Liver (tissue), 9 donors: ENCODE results near the gene GC. TPM values are rescaled to one million over a fixed set of nuclear protein-coding genes. Genes with fewer than 3 reads are reported as not detected.

Source experiments
- DNase-seq: peaks from one replicate; pipeline ENCODE4 v3.0.0-alpha.2; 2017; ENCODE audit warnings: low spot score
- H3K27ac ChIP-seq, 2 donors: one replicate each; pipeline ENCODE4 v1.7.0; 2013; ENCODE audit warnings: inconsistent platforms in 2 of 2, low read length in 2 of 2, control low read depth in 1 of 2, low read depth in 1 of 2, mild to moderate bottlenecking in 1 of 2
- H3K27me3 ChIP-seq, 4 donors: one replicate each; pipeline versions ENCODE4 v1.6.1 to v1.7.0; 2013; ENCODE audit warnings: low read length in 3 of 4, inconsistent platforms in 1 of 4, mild to moderate bottlenecking in 1 of 4, moderate library complexity in 1 of 4; ENCODE audit not compliant: control insufficient read depth in 4 of 4, insufficient read depth in 4 of 4
- H3K36me3 ChIP-seq, 4 donors: one replicate each; pipeline versions ENCODE4 v1.6.1 to v1.7.0; 2013; ENCODE audit warnings: low read length in 3 of 4, mild to moderate bottlenecking in 3 of 4, low read depth in 1 of 4, moderate library complexity in 1 of 4; ENCODE audit not compliant: control insufficient read depth in 4 of 4, insufficient read depth in 3 of 4
- H3K4me1 ChIP-seq, 4 donors: one replicate each; pipeline versions ENCODE4 v1.6.1 to v1.7.0; 2013; ENCODE audit warnings: low read length in 3 of 4, mild to moderate bottlenecking in 3 of 4, moderate library complexity in 1 of 4; ENCODE audit not compliant: control insufficient read depth in 4 of 4, insufficient read depth in 4 of 4
- H3K4me3 ChIP-seq, 3 donors: one replicate each; pipeline versions ENCODE4 v1.6.1 to v1.7.0; 2013; ENCODE audit warnings: low read length in 3 of 3, control low read depth in 1 of 3, low read depth in 1 of 3, mild to moderate bottlenecking in 1 of 3
- H3K9ac ChIP-seq, 2 donors: one replicate each; pipeline ENCODE4 v1.7.0; 2013; ENCODE audit warnings: low read length in 2 of 2, mild to moderate bottlenecking in 2 of 2, moderate library complexity in 2 of 2, control low read depth in 1 of 2, low read depth in 1 of 2
- H3K9me3 ChIP-seq, 4 donors: one replicate each; pipeline versions ENCODE4 v1.6.1 to v1.7.0; 2013; ENCODE audit warnings: low read length in 3 of 4; ENCODE audit not compliant: control insufficient read depth in 4 of 4
- ATF3 ChIP-seq: IDR thresholded peaks from 2 replicates; pipeline ENCODE4 v1.6.1; 2016; ENCODE audit warnings: antibody characterized with exemption
- CTCF ChIP-seq: fragments of 150-350 bp; IDR thresholded peaks from 2 replicates; pipeline ENCODE4 v1.5.1; 2017; ENCODE audit warnings: improper control_type of control experiment, low read depth, low read length; ENCODE audit not compliant: missing input control
- FOXA1 ChIP-seq: IDR thresholded peaks from 2 replicates; pipeline ENCODE4 v1.6.1; 2016; ENCODE audit warnings: antibody characterized with exemption
- HNF4A ChIP-seq, 2 donors: conservative IDR thresholded peaks; 2 replicates each; pipeline ENCODE4 v1.6.1; 2016; ENCODE audit warnings: antibody characterized with exemption in 2 of 2, mild to moderate bottlenecking in 2 of 2
- HNF4G ChIP-seq: IDR thresholded peaks from 2 replicates; pipeline ENCODE4 v1.6.1; 2016; ENCODE audit warnings: antibody characterized with exemption
- JUND ChIP-seq, 2 donors: IDR thresholded peaks; 2 replicates each; pipeline ENCODE4 v1.6.1; 2016; ENCODE audit warnings: antibody characterized with exemption in 2 of 2
- MAX ChIP-seq: IDR thresholded peaks from 2 replicates; pipeline ENCODE4 v1.6.1; 2016; ENCODE audit warnings: antibody characterized with exemption
- NR2F2 ChIP-seq: IDR thresholded peaks from 2 replicates; pipeline ENCODE4 v1.6.1; 2016; ENCODE audit warnings: antibody characterized with exemption
- RAD21 ChIP-seq, 2 donors: IDR thresholded peaks; 2 replicates each; pipeline ENCODE4 v1.6.1; 2016; ENCODE audit warnings: antibody characterized with exemption in 2 of 2, mild to moderate bottlenecking in 2 of 2
- REST ChIP-seq: IDR thresholded peaks from 2 replicates; pipeline ENCODE4 v1.6.1; 2016; ENCODE audit warnings: antibody characterized with exemption, mild to moderate bottlenecking
- RXRA ChIP-seq, 2 donors: IDR thresholded peaks; 2 replicates each; pipeline ENCODE4 v1.6.1; 2017 to 2018; ENCODE audit warnings: antibody characterized with exemption in 2 of 2, mild to moderate bottlenecking in 1 of 2
- SP1 ChIP-seq: IDR thresholded peaks from 2 replicates; pipeline ENCODE4 v1.6.1; 2018; ENCODE audit warnings: antibody characterized with exemption, mild to moderate bottlenecking
- TAF1 ChIP-seq: conservative IDR thresholded peaks from 2 replicates; pipeline ENCODE4 v1.6.1; 2016; ENCODE audit warnings: antibody characterized with exemption, mild to moderate bottlenecking
- YY1 ChIP-seq: IDR thresholded peaks from 2 replicates; pipeline ENCODE4 v1.6.1; 2016; ENCODE audit warnings: antibody characterized with exemption, mild to moderate bottlenecking
- ZBTB33 ChIP-seq: IDR thresholded peaks from 2 replicates; pipeline ENCODE4 v1.6.1; 2016; ENCODE audit warnings: antibody characterized with exemption
- WGBS: extraction: QIAGEN DNeasy Blood & Tissue Kit; methylation state at CpG from one replicate; pipeline ENCODE4 v1.1.7; 2013; 5-methylcytosine and 5-hydroxymethylcytosine counted together
- polyA plus RNA-seq, 2 donors: library from polyadenylated mRNA; stranded (reverse) in 1 of 2; unstranded in 1 of 2; fragments of 200-250 nt in 1 of 2; fragments of >200 nt in 1 of 2; fragmentation: Nextera tagmentation in 1 of 2; extraction: Ambion mirVana in 1 of 2; gene quantifications; one replicate each; pipeline versions ENCODE4 v1.2.1 to v1.2.3, GENCODE V29; 2013 to 2015
- total RNA-seq, 2 donors: library from RNA; depleted of rRNA; stranded (reverse); fragments of >200 nt; gene quantifications; one replicate each; pipeline ENCODE4 v1.2.3, GENCODE V29; 2014
- donor health status: healthy.
- donor health status: healthy.
- donor health status: healthy.
- donor health status: healthy.
- donor health status: healthy.

Gene GC
- total and polyA plus RNA-seq, 4 donors = 1,801 to 4,674 (median 2,937) TPM

- TF ChIP-seq MAX (no peak), TAF1 (no peak), YY1 (no peak)
Measured at GRCh38 chr4:71709961-71710360, 73.9 kb downstream of the GC start (continued).

GRCh38 chr4:71698141-71698540, 85.7 kb downstream of the GC start:
- Histone ChIP-seq H3K27ac (no peak overlapping the region), H3K4me3 (no peak overlapping the region), H3K27me3 (no peaks in the 10 kb centered on the region), H3K9me3 (no peaks in the 10 kb centered on the region), H3K9ac (no peak overlapping the region), H3K36me3 (no peaks in the 10 kb centered on the region), H3K4me1 (no peaks in the 10 kb centered on the region)
- WGBS = 98% methylated on average over 2 of the region's 2 CpGs
- DNase-seq = no peak
- TF ChIP-seq JUND (IDR thresholded peaks at IDR 0.05) (no peak), MAX (no peak), HNF4A (conservative IDR thresholded peaks at IDR 0.05) (no peak), RXRA (IDR thresholded peaks at IDR 0.05) (no peak), SP1 (no peak), RAD21 (IDR thresholded peaks at IDR 0.05) (no peak), HNF4G (no peak), CTCF (no peak), NR2F2 (no peak), REST (no peak), FOXA1 (no peak), ATF3 (no peak), YY1 (no peak), ZBTB33 (no peak)
